Measurements from ENCODE around the gene ZNF689. TPM values are rescaled to one million over a fixed set of nuclear protein-coding genes. Genes with fewer than 3 reads are reported as not detected.

Gene ZNF689
- polyA plus RNA-seq, 2 donors, result 1.3 to 2.0 TPM

GRCh38 chr16:30557957-30558788 is 52.0 kb downstream of the ZNF689 start, which contains the start of gene ZNF764:
TSS of gene ZNF764 (minus strand) at chr16:30558374. CDS start at chr16:30558182, 192 bp downstream.
- no peaks in the 10 kb centered on the region for H3K9me3 ChIP-seq (ENCODE audit: control insufficient read depth in 2 of 2, insufficient read depth in 1 of 2, low read depth in 1 of 2, low read length in 1 of 2)

GRCh38 chr16:30557707-30557956 is 52.6 kb downstream of the ZNF689 start:
- H3K4me1 ChIP-seq (ENCODE audit: control insufficient read depth in 2 of 2, insufficient read depth in 2 of 2, low read length in 1 of 2), result peaks cover 3 to 5% of the 10 kb centered on the region in 2 donors
- 0 to 1% methylated on average over 17 of the region's 17 CpGs for WGBS, 2 donors

More at GRCh38 chr16:30557957-30558788, 52.0 kb downstream of the ZNF689 start, which contains the start of gene ZNF764:
- Histone ChIP-seq H3K27ac (ENCODE audit: low read depth in 2 of 2, low read length in 1 of 2) (peak within 1 kb of the TSS; percentile 94 to 95), H3K4me3 (ENCODE audit: low read depth in 1 of 2, low read length in 2 of 2) (peak within 1 kb of the TSS; percentile 80 to 90), H3K27me3 (ENCODE audit: control insufficient read depth in 1 of 2, insufficient read depth in 2 of 2, low read length in 2 of 2) (no peaks in the 10 kb centered on the region), H3K36me3 (ENCODE audit: control insufficient read depth in 2 of 2, insufficient read depth in 2 of 2, low read length in 1 of 2) (peaks cover 3 to 15% of the 10 kb centered on the region in 2 donors), H3K4me1 (ENCODE audit: control insufficient read depth in 2 of 2, insufficient read depth in 2 of 2, low read length in 1 of 2) (peaks cover 3 to 4% of the 10 kb centered on the region in 2 donors)
- 0% methylated on average over 72 to 74 of the region's 74 CpGs for WGBS, 2 donors

GRCh38 chr16:30556125-30556473 is 54.1 kb downstream of the ZNF689 start:
- 55 to 60% methylated on average over 10 of the region's 10 CpGs for WGBS, 2 donors
- no peaks in the 10 kb centered on the region for H3K9me3 ChIP-seq (ENCODE audit: control insufficient read depth in 2 of 2, insufficient read depth in 1 of 2, low read depth in 1 of 2, low read length in 1 of 2)
- H3K4me3 ChIP-seq (ENCODE audit: low read depth in 1 of 2, low read length in 2 of 2), result no peak overlapping the region
- peaks cover 3 to 15% of the 10 kb centered on the region in 2 donors for H3K36me3 ChIP-seq (ENCODE audit: control insufficient read depth in 2 of 2, insufficient read depth in 2 of 2, low read length in 1 of 2)
- H3K27me3 ChIP-seq (ENCODE audit: control insufficient read depth in 1 of 2, insufficient read depth in 2 of 2, low read length in 2 of 2), result no peaks in the 10 kb centered on the region
- peaks cover 3 to 5% of the 10 kb centered on the region in 2 donors for H3K4me1 ChIP-seq (ENCODE audit: control insufficient read depth in 2 of 2, insufficient read depth in 2 of 2, low read length in 1 of 2)
- no peak overlapping the region for H3K27ac ChIP-seq (ENCODE audit: low read depth in 2 of 2, low read length in 1 of 2)

More at GRCh38 chr16:30557707-30557956, 52.6 kb downstream of the ZNF689 start:
- H3K27ac ChIP-seq (ENCODE audit: low read depth in 2 of 2, low read length in 1 of 2), result peak overlapping the region; percentile 94 to 95
- H3K4me3 ChIP-seq (ENCODE audit: low read depth in 1 of 2, low read length in 2 of 2), result peak overlapping the region; percentile 80 to 90
- H3K27me3 ChIP-seq (ENCODE audit: control insufficient read depth in 1 of 2, insufficient read depth in 2 of 2, low read length in 2 of 2), result no peaks in the 10 kb centered on the region
- H3K36me3 ChIP-seq (ENCODE audit: control insufficient read depth in 2 of 2, insufficient read depth in 2 of 2, low read length in 1 of 2), result peaks cover 3 to 15% of the 10 kb centered on the region in 2 donors
- no peaks in the 10 kb centered on the region for H3K9me3 ChIP-seq (ENCODE audit: control insufficient read depth in 2 of 2, insufficient read depth in 1 of 2, low read depth in 1 of 2, low read length in 1 of 2)

- Histone ChIP-seq H3K4me1 (ENCODE audit: control insufficient read depth in 2 of 2, insufficient read depth in 2 of 2, low read length in 1 of 2) (peaks cover 3 to 5% of the 10 kb centered on the region in 2 donors), H3K4me3 (ENCODE audit: low read depth in 1 of 2, low read length in 2 of 2) (no peak overlapping the region)
These were observed 54.7 kb downstream of the ZNF689 start for GRCh38 chr16:30555315-30556124.

GRCh38 chr16:30554557-30555314 is 55.5 kb downstream of the ZNF689 start:
- Histone ChIP-seq H3K27me3 (ENCODE audit: control insufficient read depth in 1 of 2, insufficient read depth in 2 of 2, low read length in 2 of 2) (no peaks in the 10 kb centered on the region), H3K27ac (ENCODE audit: low read depth in 2 of 2, low read length in 1 of 2) (no peak overlapping the region), H3K4me1 (ENCODE audit: control insufficient read depth in 2 of 2, insufficient read depth in 2 of 2, low read length in 1 of 2) (peaks cover 3 to 5% of the 10 kb centered on the region in 2 donors), H3K36me3 (ENCODE audit: control insufficient read depth in 2 of 2, insufficient read depth in 2 of 2, low read length in 1 of 2) (peaks cover 3 to 15% of the 10 kb centered on the region in 2 donors), H3K9me3 (ENCODE audit: control insufficient read depth in 2 of 2, insufficient read depth in 1 of 2, low read depth in 1 of 2, low read length in 1 of 2) (no peaks in the 10 kb centered on the region), H3K4me3 (ENCODE audit: low read depth in 1 of 2, low read length in 2 of 2) (no peak overlapping the region)
- 91 to 96% methylated on average over 18 of the region's 18 CpGs for WGBS, 2 donors

More at GRCh38 chr16:30555315-30556124, 54.7 kb downstream of the ZNF689 start:
- Histone ChIP-seq H3K36me3 (ENCODE audit: control insufficient read depth in 2 of 2, insufficient read depth in 2 of 2, low read length in 1 of 2) (peaks cover 3 to 15% of the 10 kb centered on the region in 2 donors), H3K9me3 (ENCODE audit: control insufficient read depth in 2 of 2, insufficient read depth in 1 of 2, low read depth in 1 of 2, low read length in 1 of 2) (no peaks in the 10 kb centered on the region), H3K27ac (ENCODE audit: low read depth in 2 of 2, low read length in 1 of 2) (no peak overlapping the region), H3K27me3 (ENCODE audit: control insufficient read depth in 1 of 2, insufficient read depth in 2 of 2, low read length in 2 of 2) (no peaks in the 10 kb centered on the region)
- WGBS, 2 donors, result 95 to 96% methylated on average over 67 to 69 of the region's 69 CpGs

GRCh38 chr16:30553393-30553899 is 56.7 kb downstream of the ZNF689 start:
- Histone ChIP-seq H3K27ac (ENCODE audit: low read depth in 2 of 2, low read length in 1 of 2) (no peak overlapping the region), H3K4me3 (ENCODE audit: low read depth in 1 of 2, low read length in 2 of 2) (no peak overlapping the region), H3K4me1 (ENCODE audit: control insufficient read depth in 2 of 2, insufficient read depth in 2 of 2, low read length in 1 of 2) (peaks cover 3 to 5% of the 10 kb centered on the region in 2 donors), H3K36me3 (ENCODE audit: control insufficient read depth in 2 of 2, insufficient read depth in 2 of 2, low read length in 1 of 2) (peaks cover 3 to 15% of the 10 kb centered on the region in 2 donors), H3K9me3 (ENCODE audit: control insufficient read depth in 2 of 2, insufficient read depth in 1 of 2, low read depth in 1 of 2, low read length in 1 of 2) (no peaks in the 10 kb centered on the region), H3K27me3 (ENCODE audit: control insufficient read depth in 1 of 2, insufficient read depth in 2 of 2, low read length in 2 of 2) (no peaks in the 10 kb centered on the region)
- WGBS, 2 donors, result 83 to 88% methylated on average over 2 of the region's 2 CpGs

GRCh38 chr16:30552956-30553355 is 57.2 kb downstream of the ZNF689 start:
- H3K36me3 ChIP-seq (ENCODE audit: control insufficient read depth in 2 of 2, insufficient read depth in 2 of 2, low read length in 1 of 2), result peaks cover 3 to 15% of the 10 kb centered on the region in 2 donors
- H3K9me3 ChIP-seq (ENCODE audit: control insufficient read depth in 2 of 2, insufficient read depth in 1 of 2, low read depth in 1 of 2, low read length in 1 of 2), result no peaks in the 10 kb centered on the region
- peaks cover 3 to 5% of the 10 kb centered on the region in 2 donors for H3K4me1 ChIP-seq (ENCODE audit: control insufficient read depth in 2 of 2, insufficient read depth in 2 of 2, low read length in 1 of 2)
- H3K27ac ChIP-seq (ENCODE audit: low read depth in 2 of 2, low read length in 1 of 2), result no peak overlapping the region
- H3K4me3 ChIP-seq (ENCODE audit: low read depth in 1 of 2, low read length in 2 of 2), result no peak overlapping the region
- 89 to 93% methylated on average over 4 of the region's 4 CpGs for WGBS, 2 donors
- H3K27me3 ChIP-seq (ENCODE audit: control insufficient read depth in 1 of 2, insufficient read depth in 2 of 2, low read length in 2 of 2), result no peaks in the 10 kb centered on the region
